ENCODE results near the gene RTL1.

Gene RTL1

DNA sequence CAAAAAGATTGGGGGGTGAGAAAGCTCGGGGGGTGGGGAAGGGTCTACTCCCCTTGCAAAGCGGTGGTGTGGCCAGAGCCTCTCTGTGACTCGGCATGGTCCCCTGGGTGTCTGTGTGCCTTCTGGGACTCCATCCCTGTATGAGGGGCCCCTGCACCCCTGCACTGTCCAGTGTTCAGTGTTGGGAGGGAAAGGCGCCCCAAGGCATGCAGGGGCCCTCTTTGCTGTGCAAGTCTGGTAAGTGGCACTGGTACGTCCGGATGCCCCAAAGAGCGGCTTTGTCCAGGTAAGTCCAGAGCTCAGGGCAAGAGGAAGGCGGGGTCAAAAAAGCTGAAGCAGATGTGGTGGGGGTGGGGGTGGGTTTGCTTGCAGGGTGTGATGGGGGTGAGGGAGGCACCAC lies 23.7 kb downstream of the RTL1 start:
- TF ChIP-seq L3MBTL2 (conservative IDR thresholded peaks at IDR 0.05): no peak
- TF ChIP-seq, protein P1, sequence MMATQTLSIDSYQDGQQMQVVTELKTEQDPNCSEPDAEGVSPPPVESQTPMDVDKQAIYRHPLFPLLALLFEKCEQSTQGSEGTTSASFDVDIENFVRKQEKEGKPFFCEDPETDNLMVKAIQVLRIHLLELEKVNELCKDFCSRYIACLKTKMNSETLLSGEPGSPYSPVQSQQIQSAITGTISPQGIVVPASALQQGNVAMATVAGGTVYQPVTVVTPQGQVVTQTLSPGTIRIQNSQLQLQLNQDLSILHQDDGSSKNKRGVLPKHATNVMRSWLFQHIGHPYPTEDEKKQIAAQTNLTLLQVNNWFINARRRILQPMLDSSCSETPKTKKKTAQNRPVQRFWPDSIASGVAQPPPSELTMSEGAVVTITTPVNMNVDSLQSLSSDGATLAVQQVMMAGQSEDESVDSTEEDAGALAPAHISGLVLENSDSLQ (IDR thresholded peaks at IDR 0.05): no peak
- no peak for TF ChIP-seq FOXA1 (IDR thresholded peaks at IDR 0.05)
- TF ChIP-seq ARNT (IDR thresholded peaks at IDR 0.05): no peak
- no peak for TF ChIP-seq SP1 (IDR thresholded peaks at IDR 0.05)
- no peak for DNase-seq (ENCODE audit: extremely low spot score)
- ChIA-PET POLR2A (no interaction called here), CTCF (no interaction called here)

DNA sequence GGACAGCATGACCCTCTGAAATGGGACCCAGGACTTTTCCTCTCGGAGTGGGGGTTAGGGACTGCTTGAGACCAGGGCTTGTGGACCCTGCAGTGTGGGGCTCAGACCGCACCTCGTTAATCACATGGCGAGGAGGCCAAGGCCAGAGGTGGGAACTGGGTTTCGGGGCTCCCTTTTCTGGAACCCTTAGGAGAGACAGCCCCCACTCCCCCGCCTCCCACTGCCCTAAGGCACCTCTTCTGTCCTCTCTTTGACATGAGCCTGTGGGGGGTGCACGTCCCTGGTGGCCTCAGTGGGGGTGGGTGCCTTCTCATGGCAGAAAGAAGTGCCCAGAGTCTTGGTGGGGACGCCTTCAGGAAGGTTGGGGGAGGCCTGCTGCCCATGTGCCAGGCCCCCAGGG lies 24.3 kb downstream of the RTL1 start:
- DNase-seq (ENCODE audit: extremely low spot score): no peak
- TF ChIP-seq TARDBP (IDR thresholded peaks at IDR 0.05) (no peak), SP1 (IDR thresholded peaks at IDR 0.05) (no peak), ZNF384 (IDR thresholded peaks at IDR 0.05) (no peak), CTBP1 (IDR thresholded peaks at IDR 0.05; ENCODE audit: borderline replicate concordance) (no peak), ELF4 (IDR thresholded peaks at IDR 0.05) (no peak), FOXM1 (IDR thresholded peaks at IDR 0.05; ENCODE audit: borderline replicate concordance) (no peak), ARNT (IDR thresholded peaks at IDR 0.05) (no peak), BHLHE40 (IDR thresholded peaks at IDR 0.05; ENCODE audit: borderline replicate concordance) (no peak), L3MBTL2 (conservative IDR thresholded peaks at IDR 0.05) (no peak), SUZ12 (IDR thresholded peaks at IDR 0.05) (no peak), FOXK2 (IDR thresholded peaks at IDR 0.05) (no peak), HDGF (IDR thresholded peaks at IDR 0.05; ENCODE audit: borderline replicate concordance) (no peak), FOXA1 (IDR thresholded peaks at IDR 0.05) (no peak), LEF1 (IDR thresholded peaks at IDR 0.05; ENCODE audit: borderline replicate concordance) (no peak), NFRKB (IDR thresholded peaks at IDR 0.05) (no peak)
- TF ChIP-seq, protein P1 (IDR thresholded peaks at IDR 0.05): no peak
- POLR2A ChIA-PET: no interaction called here
- CTCF ChIA-PET: no interaction called here

DNA sequence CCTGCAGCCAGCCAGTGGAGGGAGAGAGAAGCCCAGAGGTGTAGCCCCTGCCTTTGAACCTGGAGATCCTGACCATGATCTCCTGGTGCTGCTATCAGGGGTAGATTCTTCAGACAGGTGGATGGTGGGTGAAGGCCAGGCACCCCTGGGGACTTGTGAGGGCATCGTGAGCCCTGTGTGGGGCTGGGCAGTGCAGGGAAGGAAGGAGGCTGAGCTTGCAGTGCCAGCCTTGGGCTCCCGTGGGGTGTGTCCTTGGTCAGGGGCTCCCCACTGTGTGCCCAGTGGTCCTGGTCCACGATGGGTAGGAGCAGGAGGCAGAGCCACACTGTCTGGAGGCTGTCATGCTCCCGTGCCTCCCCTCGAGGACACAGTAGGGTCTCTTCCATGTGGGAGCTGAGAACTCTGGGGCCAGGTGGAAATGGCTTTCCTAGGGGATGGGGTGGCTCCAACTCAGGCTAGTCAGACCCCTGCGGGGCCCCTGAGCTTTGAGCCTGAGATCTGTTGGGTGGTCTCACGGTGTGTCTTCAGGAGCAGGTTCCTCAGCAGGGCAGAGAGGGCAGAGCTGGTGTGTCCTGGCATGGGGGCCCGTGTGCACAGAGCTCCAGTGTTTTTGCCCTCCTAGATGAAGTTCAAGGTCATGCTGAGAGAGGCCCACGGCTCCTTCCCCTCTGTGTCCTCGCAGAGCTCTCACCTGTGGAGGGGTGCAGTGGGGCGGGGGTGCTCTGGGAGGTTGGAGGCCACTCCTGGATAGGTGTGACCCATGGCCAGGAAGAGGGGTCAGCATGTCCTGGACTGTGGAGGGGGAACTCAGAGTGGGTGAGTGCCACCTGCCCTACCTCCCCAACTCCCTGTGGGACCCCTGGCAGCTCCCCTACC lies 25.0 kb downstream of the RTL1 start:
- ChIA-PET POLR2A (no interaction called here), CTCF (no interaction called here)

DNA sequence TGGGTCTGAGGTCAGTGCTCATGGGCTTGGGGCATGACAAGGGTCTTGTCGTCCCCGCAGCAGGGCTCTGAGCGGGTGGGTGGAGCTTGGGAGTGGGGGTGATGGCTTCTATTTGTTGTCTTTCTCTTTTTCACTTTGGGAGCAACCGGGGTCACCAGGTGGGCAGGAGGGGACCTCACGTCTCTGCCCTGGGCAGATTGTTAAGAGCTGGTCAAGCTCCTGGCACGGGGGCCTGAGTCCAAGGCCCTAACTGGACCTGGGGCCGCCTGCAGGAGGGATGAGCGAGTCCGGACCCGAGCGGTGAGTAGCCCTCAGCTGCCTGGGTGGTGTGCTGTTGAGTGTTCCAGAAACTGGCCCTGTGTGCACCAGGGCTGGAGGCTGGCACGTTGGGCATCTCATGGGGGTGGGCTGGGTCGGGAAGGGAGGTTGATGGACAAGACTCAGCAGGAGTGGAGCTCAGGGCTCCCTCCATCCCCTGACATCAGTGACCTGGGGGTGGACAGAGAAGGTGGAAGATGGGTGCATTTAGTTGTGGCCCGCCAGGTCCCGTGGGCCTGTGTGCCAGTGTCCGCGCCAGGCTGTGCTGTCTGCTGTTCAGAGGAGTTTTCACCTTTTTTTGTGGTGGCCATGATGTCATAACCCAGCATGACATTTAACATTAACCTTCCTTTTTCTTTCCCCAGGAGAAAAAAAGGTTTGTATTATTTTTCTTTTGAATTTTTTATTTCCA lies 27.5 kb downstream of the RTL1 start:
- ChIA-PET CTCF (no interaction called here), POLR2A (no interaction called here)
- no peak for DNase-seq (ENCODE audit: extremely low spot score)
- no peak for TF ChIP-seq L3MBTL2 (conservative IDR thresholded peaks at IDR 0.05)

More for the DNA sequence above, 25.0 kb downstream of the RTL1 start:
- DNase-seq (ENCODE audit: extremely low spot score): no peak
- TF ChIP-seq BHLHE40 (IDR thresholded peaks at IDR 0.05; ENCODE audit: borderline replicate concordance): no peak
- TF ChIP-seq FOXA1 (IDR thresholded peaks at IDR 0.05): no peak
- TF ChIP-seq ARNT (IDR thresholded peaks at IDR 0.05): no peak
- TF ChIP-seq ELF4 (IDR thresholded peaks at IDR 0.05): no peak
- no peak for TF ChIP-seq L3MBTL2 (conservative IDR thresholded peaks at IDR 0.05)
- no peak for TF ChIP-seq LEF1 (IDR thresholded peaks at IDR 0.05; ENCODE audit: borderline replicate concordance)
- TF ChIP-seq CTBP1 (IDR thresholded peaks at IDR 0.05; ENCODE audit: borderline replicate concordance): no peak
- no peak for TF ChIP-seq HDGF (IDR thresholded peaks at IDR 0.05; ENCODE audit: borderline replicate concordance)
- no peak for TF ChIP-seq TARDBP (IDR thresholded peaks at IDR 0.05)
- TF ChIP-seq, protein P1 (IDR thresholded peaks at IDR 0.05): no peak
- TF ChIP-seq ZNF384 (IDR thresholded peaks at IDR 0.05): no peak

DNA sequence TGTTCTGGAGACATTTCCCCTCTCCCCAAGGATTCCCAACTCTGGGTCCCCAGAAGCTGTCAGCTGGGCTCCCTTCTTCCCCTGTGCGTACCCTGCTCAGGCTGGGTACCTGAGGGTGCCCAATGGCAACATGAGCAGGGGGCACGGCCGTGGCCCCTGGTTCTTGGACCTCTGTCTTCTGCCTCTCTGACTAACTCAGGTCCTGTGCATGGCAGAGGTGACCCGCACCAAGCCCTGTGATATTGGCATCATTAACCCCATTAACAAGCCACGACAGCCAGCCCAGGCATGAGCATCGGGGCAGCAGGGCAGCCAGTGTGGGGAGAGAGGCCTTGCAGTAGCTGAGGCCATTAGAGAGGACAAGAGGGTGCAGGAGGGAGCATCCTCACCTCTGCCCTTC lies 28.4 kb downstream of the RTL1 start:
- ChIA-PET CTCF (no interaction called here), POLR2A (no interaction called here)
- DNase-seq (ENCODE audit: extremely low spot score): no peak
- TF ChIP-seq FOXA1 (IDR thresholded peaks at IDR 0.05) (no peak), L3MBTL2 (conservative IDR thresholded peaks at IDR 0.05) (no peak), TARDBP (IDR thresholded peaks at IDR 0.05) (no peak)
- TF ChIP-seq, protein P1 (IDR thresholded peaks at IDR 0.05): no peak

DNA sequence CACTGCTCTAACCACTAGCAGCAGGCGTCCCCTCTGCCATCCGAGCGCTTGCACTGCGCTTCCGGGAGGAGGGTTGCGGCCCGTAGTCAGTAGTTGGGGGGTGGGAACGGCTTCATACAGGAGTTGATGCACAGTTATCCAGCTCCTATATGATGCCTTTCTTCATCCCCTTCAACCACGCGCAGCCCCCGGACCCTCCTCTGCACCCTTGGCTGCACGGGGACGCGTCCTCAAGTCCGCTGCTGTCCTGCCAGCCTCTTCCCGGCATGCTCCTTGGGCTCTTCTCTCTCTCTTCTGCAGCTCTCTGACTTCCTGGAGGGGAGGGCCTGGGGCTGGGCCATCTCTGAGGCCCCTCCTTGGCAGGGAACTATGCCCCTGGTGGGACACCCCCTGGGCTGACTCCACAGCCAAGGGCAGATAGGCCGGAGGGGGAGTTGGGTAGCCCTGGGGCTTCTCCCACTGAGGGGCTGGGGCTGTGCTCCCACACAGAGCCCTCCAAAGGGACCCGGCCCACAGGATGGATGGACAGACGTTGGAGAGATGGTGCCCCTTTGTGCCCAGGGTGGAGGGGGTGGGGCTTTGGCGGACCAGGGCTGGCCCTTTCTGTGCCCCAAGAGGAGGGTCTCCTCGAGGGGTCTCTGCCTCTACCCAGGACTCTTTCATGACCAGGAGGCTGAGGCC lies 29.0 kb downstream of the RTL1 start:
- CTCF ChIA-PET: no interaction called here

More for the DNA sequence above, 29.0 kb downstream of the RTL1 start:
- no peak for DNase-seq (ENCODE audit: extremely low spot score)
- TF ChIP-seq ZNF384 (IDR thresholded peaks at IDR 0.05) (no peak), L3MBTL2 (conservative IDR thresholded peaks at IDR 0.05) (no peak), NFRKB (IDR thresholded peaks at IDR 0.05) (no peak), FOXM1 (IDR thresholded peaks at IDR 0.05; ENCODE audit: borderline replicate concordance) (no peak), BHLHE40 (IDR thresholded peaks at IDR 0.05; ENCODE audit: borderline replicate concordance) (no peak), SUZ12 (IDR thresholded peaks at IDR 0.05) (no peak)
- POLR2A ChIA-PET: no interaction called here
